DOHH2 (cell line): Measurements from ENCODE around the gene USP20.

ENCODE experiments used
- H3F3A ChIP-seq: fragments of 200-600 bp; sonication (generic), shearing (Covaris generic); 2 replicates; pipeline ENCODE4 v1.6.0; 2016; ENCODE audit warnings: antibody characterized with exemption, mild to moderate bottlenecking; ENCODE audit not compliant: control insufficient read depth, insufficient read depth
- H3K27ac ChIP-seq: fragments of 200-600 bp; sonication (generic); 2 replicates; pipeline ENCODE4 v1.5.1; 2014; ENCODE audit warnings: low read depth, mild to moderate bottlenecking, low read length, moderate library complexity
- H3K27me3 ChIP-seq: fragments of 200-600 bp; sonication (generic); 2 replicates; pipeline ENCODE4 v1.6.1; 2014; ENCODE audit warnings: mild to moderate bottlenecking, low read length, mixed read lengths; ENCODE audit not compliant: control insufficient read depth
- H3K36me3 ChIP-seq: fragments of 200-600 bp; sonication (generic); 2 replicates; pipeline ENCODE4 v1.6.1; 2014; ENCODE audit warnings: mild to moderate bottlenecking, low read length, moderate library complexity, mixed read lengths; ENCODE audit not compliant: control insufficient read depth
- H3K4me1 ChIP-seq: fragments of 200-600 bp; sonication (generic); 2 replicates; pipeline ENCODE4 v1.6.1; 2014; ENCODE audit warnings: mild to moderate bottlenecking, low read length, mixed read lengths; ENCODE audit not compliant: control insufficient read depth
- H3K4me2 ChIP-seq: fragments of 200-600 bp; sonication (generic); 2 replicates; pipeline ENCODE4 v1.6.0; 2014; ENCODE audit warnings: mild to moderate bottlenecking, low read length, moderate library complexity
- H3K4me3 ChIP-seq: fragments of 200-600 bp; sonication (generic); 2 replicates; pipeline ENCODE4 v1.5.1; 2014; ENCODE audit warnings: mild to moderate bottlenecking, low read length, mixed read lengths
- H3K79me2 ChIP-seq: fragments of 200-600 bp; sonication (generic); 2 replicates; pipeline ENCODE4 v1.6.1; 2014; ENCODE audit warnings: mild to moderate bottlenecking, low read length, mixed read lengths; ENCODE audit not compliant: control insufficient read depth
- H3K9me2 ChIP-seq: fragments of 200-600 bp; sonication (generic); replicated peaks from 2 replicates; pipeline ENCODE4 v1.6.1; 2014; ENCODE audit warnings: mild to moderate bottlenecking, low read length, mixed read lengths; ENCODE audit not compliant: control insufficient read depth
- H3K9me3 ChIP-seq: fragments of 200-600 bp; sonication (generic); 2 replicates; pipeline ENCODE4 v1.6.1; 2014; ENCODE audit warnings: antibody characterized with exemption, low read length, mixed read lengths; ENCODE audit not compliant: control insufficient read depth, insufficient read depth
- H4K20me1 ChIP-seq: fragments of 200-600 bp; sonication (generic); 2 replicates; pipeline ENCODE4 v1.6.0; 2014; ENCODE audit warnings: low read depth, mild to moderate bottlenecking, antibody characterized with exemption, low read length, moderate library complexity; ENCODE audit not compliant: control insufficient read depth, insufficient read depth
- EZH2phosphoT487 ChIP-seq: fragments of 200-600 bp; sonication (generic); IDR thresholded peaks from 2 replicates; pipeline ENCODE4 v1.6.1; 2017; ENCODE audit warnings: borderline replicate concordance, mild to moderate bottlenecking, antibody characterized with exemption, low read length, moderate library complexity, mixed read lengths
- TF ChIP-seq, protein P1 (sequence below): fragments of 200-600 bp; sonication (generic); IDR thresholded peaks from one replicate; pipeline ENCODE4 v1.5.1; 2014; ENCODE audit warnings: antibody characterized with exemption, mild to moderate bottlenecking, low read depth, low read length; ENCODE audit not compliant: poor library complexity, severe bottlenecking

The USP20 gene

DNA sequence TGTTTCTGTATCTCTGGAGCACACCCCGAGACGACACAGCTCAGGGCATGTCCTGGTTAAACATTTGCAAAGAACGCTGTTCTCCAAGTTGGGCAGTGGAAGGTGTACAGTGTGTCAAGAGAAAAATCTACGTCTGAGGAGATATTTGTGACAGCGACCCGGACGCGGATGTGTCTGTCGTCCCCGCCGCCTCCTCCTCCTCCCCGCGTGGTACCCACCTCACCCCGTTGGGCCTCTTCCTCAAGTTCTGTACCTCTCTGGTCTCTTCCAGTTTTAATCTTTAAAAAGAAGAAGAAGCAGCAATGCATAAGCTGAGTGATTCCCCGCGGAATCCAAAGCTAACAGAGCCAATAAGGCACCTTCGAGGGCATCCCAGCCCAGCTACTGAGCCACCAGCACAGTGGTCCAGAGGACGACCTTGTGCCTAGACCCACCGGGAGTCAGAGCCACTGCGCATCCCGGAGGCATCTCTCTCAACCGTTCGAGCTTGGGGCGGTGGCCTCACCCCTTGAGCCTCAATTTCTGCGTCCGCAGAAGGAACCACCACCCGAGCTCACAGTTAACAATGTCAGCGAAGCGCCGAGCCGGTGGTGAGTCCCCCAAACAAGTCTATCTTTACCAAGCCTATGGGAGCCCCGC is 650 bp upstream of the USP20 start:
- H4K20me1 ChIP-seq: no peaks in the 10 kb centered on the region
- H3K36me3 ChIP-seq: peaks cover 43% of the 10 kb centered on the region
- H3K9me3 ChIP-seq: no peaks in the 10 kb centered on the region
- peaks cover 3% of the 10 kb centered on the region; the same call in 1 of the 2 replicates for H3F3A ChIP-seq
- H3K27me3 ChIP-seq: no peaks in the 10 kb centered on the region
- H3K79me2 ChIP-seq: peaks cover 43% of the 10 kb centered on the region
- H3K27ac ChIP-seq: peak overlapping the region; percentile 44
- H3K9me2 ChIP-seq: no peaks in the 10 kb centered on the region
- H3K4me1 ChIP-seq: peaks cover 28% of the 10 kb centered on the region
- H3K4me2 ChIP-seq: peak overlapping the region; percentile 70
- peak overlapping the region; percentile 88 for H3K4me3 ChIP-seq
- no peak for TF ChIP-seq EZH2phosphoT487
- TF ChIP-seq, protein P1, sequence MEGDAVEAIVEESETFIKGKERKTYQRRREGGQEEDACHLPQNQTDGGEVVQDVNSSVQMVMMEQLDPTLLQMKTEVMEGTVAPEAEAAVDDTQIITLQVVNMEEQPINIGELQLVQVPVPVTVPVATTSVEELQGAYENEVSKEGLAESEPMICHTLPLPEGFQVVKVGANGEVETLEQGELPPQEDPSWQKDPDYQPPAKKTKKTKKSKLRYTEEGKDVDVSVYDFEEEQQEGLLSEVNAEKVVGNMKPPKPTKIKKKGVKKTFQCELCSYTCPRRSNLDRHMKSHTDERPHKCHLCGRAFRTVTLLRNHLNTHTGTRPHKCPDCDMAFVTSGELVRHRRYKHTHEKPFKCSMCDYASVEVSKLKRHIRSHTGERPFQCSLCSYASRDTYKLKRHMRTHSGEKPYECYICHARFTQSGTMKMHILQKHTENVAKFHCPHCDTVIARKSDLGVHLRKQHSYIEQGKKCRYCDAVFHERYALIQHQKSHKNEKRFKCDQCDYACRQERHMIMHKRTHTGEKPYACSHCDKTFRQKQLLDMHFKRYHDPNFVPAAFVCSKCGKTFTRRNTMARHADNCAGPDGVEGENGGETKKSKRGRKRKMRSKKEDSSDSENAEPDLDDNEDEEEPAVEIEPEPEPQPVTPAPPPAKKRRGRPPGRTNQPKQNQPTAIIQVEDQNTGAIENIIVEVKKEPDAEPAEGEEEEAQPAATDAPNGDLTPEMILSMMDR: no peak

DNA sequence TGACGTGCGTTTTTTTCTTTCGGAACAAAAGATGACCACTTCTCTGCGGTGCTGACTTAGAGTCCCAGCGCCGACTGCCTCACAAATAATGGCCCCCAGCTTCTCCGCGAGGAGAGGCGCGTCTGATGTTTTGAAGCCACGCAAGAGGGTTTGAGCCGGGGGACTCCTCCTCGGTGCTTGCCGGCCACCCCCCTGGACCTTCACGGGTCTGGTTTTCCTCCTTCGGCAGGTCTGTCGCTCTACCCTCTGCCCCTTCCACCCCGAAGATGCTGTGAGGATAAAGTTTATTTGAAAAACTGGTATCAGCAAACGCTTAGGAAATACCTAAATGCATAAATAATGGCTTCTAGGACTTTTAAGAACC is 584 bp downstream of the USP20 start:
- peak overlapping the region; percentile 88 for H3K4me3 ChIP-seq

DNA sequence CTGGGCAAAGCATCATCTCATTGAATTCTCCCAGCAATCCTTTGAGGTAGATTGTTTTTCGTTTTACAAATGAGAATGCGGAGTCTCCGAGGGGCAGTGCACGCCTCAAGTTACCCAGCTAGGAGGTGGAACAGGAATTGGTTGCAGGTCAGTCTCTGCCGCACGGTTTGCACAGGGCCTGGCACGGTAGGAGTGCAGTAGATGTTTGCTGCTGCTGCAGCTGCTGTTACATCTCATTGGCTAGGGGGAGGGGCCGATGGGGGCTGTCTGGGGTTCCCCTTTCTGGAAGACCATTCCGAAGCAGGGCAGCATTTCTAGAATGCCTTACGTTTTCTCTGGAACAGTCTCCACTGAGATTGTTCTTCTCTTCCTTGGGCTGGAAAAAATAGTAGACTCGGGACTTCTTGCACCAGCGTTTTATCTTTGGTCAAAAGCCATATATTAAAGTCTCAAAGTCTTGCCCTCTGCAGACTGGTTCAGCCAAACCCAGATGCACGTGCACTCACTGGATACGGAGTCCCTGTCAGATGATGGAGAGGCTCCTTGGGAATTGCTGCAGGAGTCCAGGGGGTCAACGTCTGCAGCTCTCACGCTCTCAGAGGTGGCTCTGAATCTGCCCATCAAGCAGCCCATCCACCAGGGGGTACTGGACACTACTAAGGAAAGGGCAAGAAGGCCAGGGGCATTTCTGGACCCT is 1.2 kb downstream of the USP20 start:
- Histone ChIP-seq H3K27me3 (no peaks in the 10 kb centered on the region), H4K20me1 (no peaks in the 10 kb centered on the region), H3K4me2 (peak overlapping the region; percentile 91), H3K9me3 (no peaks in the 10 kb centered on the region), H3K4me1 (peaks cover 35% of the 10 kb centered on the region), H3K4me3 (peak overlapping the region; percentile 88), H3K27ac (no peak overlapping the region), H3K9me2 (no peaks in the 10 kb centered on the region), H3K79me2 (peaks cover 43% of the 10 kb centered on the region), H3K36me3 (peaks cover 25% of the 10 kb centered on the region), H3F3A (peaks cover 3% of the 10 kb centered on the region; the same call in 1 of the 2 replicates)
- TF ChIP-seq, protein P1: no peak
- no peak for TF ChIP-seq EZH2phosphoT487

More for the DNA sequence above, 584 bp downstream of the USP20 start:
- H3K36me3 ChIP-seq: peaks cover 31% of the 10 kb centered on the region
- peaks cover 3% of the 10 kb centered on the region; the same call in 1 of the 2 replicates for H3F3A ChIP-seq
- H3K27ac ChIP-seq: peak overlapping the region; percentile 31; the same call in 1 of the 2 replicates
- peak overlapping the region; percentile 91 for H3K4me2 ChIP-seq
- TF ChIP-seq EZH2phosphoT487: no peak
- TF ChIP-seq, protein P1: no peak
- H3K9me3 ChIP-seq: no peaks in the 10 kb centered on the region
- H3K4me1 ChIP-seq: peaks cover 35% of the 10 kb centered on the region
- no peaks in the 10 kb centered on the region for H3K27me3 ChIP-seq
- H3K79me2 ChIP-seq: peaks cover 43% of the 10 kb centered on the region
- H4K20me1 ChIP-seq: no peaks in the 10 kb centered on the region
- no peaks in the 10 kb centered on the region for H3K9me2 ChIP-seq
